HL-60 (cell line): ENCODE data around the gene VDAC2.

Experiments
- DNase-seq, 2 experiments: peaks; one replicate each; pipeline ENCODE4 v3.0.0-alpha.2; 2010 to 2020; ENCODE audit warnings: low read depth in 1 of 2, low spot score in 1 of 2
- H3K27ac ChIP-seq: fragments of 250-450 bp; sonication (Bioruptor Pico); replicated peaks from 2 replicates; pipeline ENCODE4 v1.5.1; 2020; ENCODE audit warnings: mild to moderate bottlenecking, moderate library complexity
- H3K27me3 ChIP-seq: fragments of 250-450 bp; sonication (Bioruptor Pico); 2 replicates; pipeline ENCODE4 v1.5.1; 2021; ENCODE audit warnings: mild to moderate bottlenecking, moderate library complexity; ENCODE audit not compliant: insufficient read depth, poor library complexity, severe bottlenecking
- H3K4me3 ChIP-seq: replicated peaks from 2 replicates; pipeline ENCODE4 v1.5.1; 2011; ENCODE audit warnings: mild to moderate bottlenecking, control low read depth, low read length; ENCODE audit not compliant: insufficient read depth
- GABPA ChIP-seq: IDR thresholded peaks from 2 replicates; pipeline ENCODE4 v1.6.1; 2012; ENCODE audit warnings: low read depth
- POLR2AphosphoS5 ChIP-seq: IDR thresholded peaks from 2 replicates; pipeline ENCODE4 v1.6.1; 2012; ENCODE audit warnings: low read depth
- SPI1 ChIP-seq: IDR thresholded peaks from 2 replicates; pipeline ENCODE4 v1.6.1; 2012; ENCODE audit warnings: low read depth, mild to moderate bottlenecking, borderline replicate concordance
- TF ChIP-seq, protein P1 (sequence below): IDR thresholded peaks from 2 replicates; pipeline ENCODE4 v1.6.1; 2012; ENCODE audit warnings: low read depth; ENCODE audit not compliant: insufficient replicate concordance
- TF ChIP-seq, protein P2 (sequence below): IDR thresholded peaks from one replicate; pipeline ENCODE4 v1.5.1; 2011; ENCODE audit warnings: low read length, control low read depth, inconsistent platforms; ENCODE audit not compliant: insufficient read depth

The VDAC2 gene

DNA sequence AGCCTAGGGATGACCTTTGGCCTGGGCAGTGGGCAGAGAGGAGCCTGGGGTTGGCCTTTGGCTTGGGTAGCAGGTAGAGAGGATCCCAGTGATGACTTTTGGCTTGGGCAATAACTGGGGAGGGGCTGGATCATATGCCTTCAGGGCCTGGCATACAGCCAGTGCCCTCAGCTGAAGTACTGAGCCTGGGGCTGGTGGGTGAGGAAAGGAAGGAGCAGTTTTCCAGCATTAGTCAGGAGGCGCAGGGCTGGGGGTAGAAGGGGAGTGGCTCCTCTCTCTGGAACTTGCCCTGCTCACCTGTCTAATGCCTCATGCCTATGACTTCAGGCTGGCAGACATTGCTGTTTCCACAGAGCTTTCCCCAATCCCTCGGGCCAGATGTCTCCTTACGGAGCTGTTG, 40.3 kb downstream of the VDAC2 start:
- no peak overlapping the region for H3K27ac ChIP-seq

DNA sequence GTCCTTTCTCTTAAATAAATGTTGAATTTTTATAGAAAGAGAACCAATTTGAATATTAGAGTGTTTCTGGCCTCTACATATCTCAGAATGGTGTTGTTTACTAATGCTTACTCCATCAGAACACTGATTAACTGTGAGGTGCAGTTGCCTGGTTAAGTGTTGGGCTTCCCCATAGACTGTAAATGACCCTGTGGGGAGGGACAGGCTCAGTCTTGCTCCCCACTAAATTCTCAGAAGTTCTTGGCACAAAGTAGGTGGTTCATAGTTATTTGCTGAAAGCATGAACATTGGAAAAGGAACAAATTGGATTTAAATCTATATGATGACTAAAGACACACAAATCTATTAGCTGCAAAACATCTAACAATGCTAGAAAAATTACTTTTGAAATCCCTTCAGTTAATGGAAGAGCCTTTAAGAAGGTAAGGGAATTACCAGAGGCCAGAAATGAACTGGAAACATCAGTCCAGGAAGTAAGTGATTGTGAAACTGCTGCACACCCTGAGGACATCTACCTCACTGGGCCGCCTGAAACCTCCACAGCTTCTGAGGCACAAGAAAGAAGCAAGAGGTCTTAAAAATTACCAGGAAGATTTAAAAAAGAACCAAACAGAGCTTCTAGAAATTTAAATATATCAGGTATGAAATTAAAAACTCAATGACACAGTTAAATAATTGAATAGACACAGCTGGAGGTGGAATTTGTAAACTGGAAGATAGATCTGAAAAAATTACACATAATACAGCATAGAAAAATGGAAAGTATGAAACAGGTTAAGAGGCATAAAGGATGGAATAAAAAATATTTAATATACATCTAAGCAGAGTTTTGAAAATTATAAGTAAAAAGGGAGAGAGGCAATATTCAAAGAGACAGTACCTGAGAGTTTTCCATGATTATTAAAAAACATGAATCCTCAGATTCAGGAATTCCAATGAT, 43.0 kb downstream of the VDAC2 start:
- Histone ChIP-seq H3K27ac (no peak overlapping the region), H3K27me3 (no peaks in the 10 kb centered on the region), H3K4me3 (no peak overlapping the region)
- DNase-seq = no peak
- TF ChIP-seq, protein P1, sequence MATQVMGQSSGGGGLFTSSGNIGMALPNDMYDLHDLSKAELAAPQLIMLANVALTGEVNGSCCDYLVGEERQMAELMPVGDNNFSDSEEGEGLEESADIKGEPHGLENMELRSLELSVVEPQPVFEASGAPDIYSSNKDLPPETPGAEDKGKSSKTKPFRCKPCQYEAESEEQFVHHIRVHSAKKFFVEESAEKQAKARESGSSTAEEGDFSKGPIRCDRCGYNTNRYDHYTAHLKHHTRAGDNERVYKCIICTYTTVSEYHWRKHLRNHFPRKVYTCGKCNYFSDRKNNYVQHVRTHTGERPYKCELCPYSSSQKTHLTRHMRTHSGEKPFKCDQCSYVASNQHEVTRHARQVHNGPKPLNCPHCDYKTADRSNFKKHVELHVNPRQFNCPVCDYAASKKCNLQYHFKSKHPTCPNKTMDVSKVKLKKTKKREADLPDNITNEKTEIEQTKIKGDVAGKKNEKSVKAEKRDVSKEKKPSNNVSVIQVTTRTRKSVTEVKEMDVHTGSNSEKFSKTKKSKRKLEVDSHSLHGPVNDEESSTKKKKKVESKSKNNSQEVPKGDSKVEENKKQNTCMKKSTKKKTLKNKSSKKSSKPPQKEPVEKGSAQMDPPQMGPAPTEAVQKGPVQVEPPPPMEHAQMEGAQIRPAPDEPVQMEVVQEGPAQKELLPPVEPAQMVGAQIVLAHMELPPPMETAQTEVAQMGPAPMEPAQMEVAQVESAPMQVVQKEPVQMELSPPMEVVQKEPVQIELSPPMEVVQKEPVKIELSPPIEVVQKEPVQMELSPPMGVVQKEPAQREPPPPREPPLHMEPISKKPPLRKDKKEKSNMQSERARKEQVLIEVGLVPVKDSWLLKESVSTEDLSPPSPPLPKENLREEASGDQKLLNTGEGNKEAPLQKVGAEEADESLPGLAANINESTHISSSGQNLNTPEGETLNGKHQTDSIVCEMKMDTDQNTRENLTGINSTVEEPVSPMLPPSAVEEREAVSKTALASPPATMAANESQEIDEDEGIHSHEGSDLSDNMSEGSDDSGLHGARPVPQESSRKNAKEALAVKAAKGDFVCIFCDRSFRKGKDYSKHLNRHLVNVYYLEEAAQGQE = no peak
- no peak for TF ChIP-seq SPI1
- TF ChIP-seq GABPA = no peak
- no peak for TF ChIP-seq POLR2AphosphoS5
- TF ChIP-seq, protein P2, sequence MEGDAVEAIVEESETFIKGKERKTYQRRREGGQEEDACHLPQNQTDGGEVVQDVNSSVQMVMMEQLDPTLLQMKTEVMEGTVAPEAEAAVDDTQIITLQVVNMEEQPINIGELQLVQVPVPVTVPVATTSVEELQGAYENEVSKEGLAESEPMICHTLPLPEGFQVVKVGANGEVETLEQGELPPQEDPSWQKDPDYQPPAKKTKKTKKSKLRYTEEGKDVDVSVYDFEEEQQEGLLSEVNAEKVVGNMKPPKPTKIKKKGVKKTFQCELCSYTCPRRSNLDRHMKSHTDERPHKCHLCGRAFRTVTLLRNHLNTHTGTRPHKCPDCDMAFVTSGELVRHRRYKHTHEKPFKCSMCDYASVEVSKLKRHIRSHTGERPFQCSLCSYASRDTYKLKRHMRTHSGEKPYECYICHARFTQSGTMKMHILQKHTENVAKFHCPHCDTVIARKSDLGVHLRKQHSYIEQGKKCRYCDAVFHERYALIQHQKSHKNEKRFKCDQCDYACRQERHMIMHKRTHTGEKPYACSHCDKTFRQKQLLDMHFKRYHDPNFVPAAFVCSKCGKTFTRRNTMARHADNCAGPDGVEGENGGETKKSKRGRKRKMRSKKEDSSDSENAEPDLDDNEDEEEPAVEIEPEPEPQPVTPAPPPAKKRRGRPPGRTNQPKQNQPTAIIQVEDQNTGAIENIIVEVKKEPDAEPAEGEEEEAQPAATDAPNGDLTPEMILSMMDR = no peak

More for the DNA sequence above, 40.3 kb downstream of the VDAC2 start:
- H3K27me3 ChIP-seq = no peaks in the 10 kb centered on the region
- TF ChIP-seq SPI1 (no peak), GABPA (no peak), POLR2AphosphoS5 (no peak)
- TF ChIP-seq, protein P1 = no peak
- TF ChIP-seq, protein P2 = no peak
- no peak for DNase-seq
- H3K4me3 ChIP-seq = no peak overlapping the region

DNA sequence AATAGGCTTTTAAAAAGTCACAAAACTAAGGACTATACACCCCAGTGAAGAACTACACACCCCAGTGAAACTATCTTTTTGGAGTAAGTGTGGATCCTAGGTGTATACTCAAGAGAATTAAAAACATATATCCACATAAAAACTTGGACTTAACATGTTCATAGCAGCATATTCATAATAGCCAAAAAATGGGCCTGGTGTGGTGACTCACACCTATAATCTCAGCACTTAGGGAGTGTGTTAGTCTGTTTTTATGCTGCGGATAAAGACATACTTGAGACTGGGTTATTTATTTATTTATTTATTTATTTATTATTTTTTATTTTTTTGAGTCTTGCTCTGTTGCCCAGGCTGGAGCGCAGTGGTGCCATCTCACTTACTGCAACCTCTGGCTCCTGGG, 44.1 kb downstream of the VDAC2 start:
- no peak for TF ChIP-seq GABPA
- no peak for TF ChIP-seq POLR2AphosphoS5
- no peak for TF ChIP-seq SPI1
- TF ChIP-seq, protein P1 = no peak
- TF ChIP-seq, protein P2 = no peak
- no peak overlapping the region for H3K4me3 ChIP-seq
- no peak for DNase-seq
- H3K27ac ChIP-seq = no peak overlapping the region
- no peaks in the 10 kb centered on the region for H3K27me3 ChIP-seq
